Liver (tissue), 9 donors: ENCODE data around the gene CIB2. TPM values are rescaled to one million over a fixed set of nuclear protein-coding genes. Genes with fewer than 3 reads are reported as not detected.
"Not testable (repeated sequence)": the region's sequence is repeated elsewhere in the genome, so short reads cannot be mapped to it uniquely, and the experiment has no call there.

Experiments used
- DNase-seq: peaks from one replicate; pipeline ENCODE4 v3.0.0-alpha.2; 2017; ENCODE audit warnings: low spot score
- H3K27ac ChIP-seq, 2 donors: one replicate each; pipeline ENCODE4 v1.7.0; 2013; ENCODE audit warnings: inconsistent platforms in 2 of 2, low read length in 2 of 2, control low read depth in 1 of 2, low read depth in 1 of 2, mild to moderate bottlenecking in 1 of 2
- H3K27me3 ChIP-seq, 4 donors: one replicate each; pipeline versions ENCODE4 v1.6.1 to v1.7.0; 2013; ENCODE audit warnings: low read length in 3 of 4, inconsistent platforms in 1 of 4, mild to moderate bottlenecking in 1 of 4, moderate library complexity in 1 of 4; ENCODE audit not compliant: control insufficient read depth in 4 of 4, insufficient read depth in 4 of 4
- H3K36me3 ChIP-seq, 4 donors: one replicate each; pipeline versions ENCODE4 v1.6.1 to v1.7.0; 2013; ENCODE audit warnings: low read length in 3 of 4, mild to moderate bottlenecking in 3 of 4, low read depth in 1 of 4, moderate library complexity in 1 of 4; ENCODE audit not compliant: control insufficient read depth in 4 of 4, insufficient read depth in 3 of 4
- H3K4me1 ChIP-seq, 4 donors: one replicate each; pipeline versions ENCODE4 v1.6.1 to v1.7.0; 2013; ENCODE audit warnings: low read length in 3 of 4, mild to moderate bottlenecking in 3 of 4, moderate library complexity in 1 of 4; ENCODE audit not compliant: control insufficient read depth in 4 of 4, insufficient read depth in 4 of 4
- H3K4me3 ChIP-seq, 3 donors: one replicate each; pipeline versions ENCODE4 v1.6.1 to v1.7.0; 2013; ENCODE audit warnings: low read length in 3 of 3, control low read depth in 1 of 3, low read depth in 1 of 3, mild to moderate bottlenecking in 1 of 3
- H3K9ac ChIP-seq, 2 donors: one replicate each; pipeline ENCODE4 v1.7.0; 2013; ENCODE audit warnings: low read length in 2 of 2, mild to moderate bottlenecking in 2 of 2, moderate library complexity in 2 of 2, control low read depth in 1 of 2, low read depth in 1 of 2
- H3K9me3 ChIP-seq, 4 donors: one replicate each; pipeline versions ENCODE4 v1.6.1 to v1.7.0; 2013; ENCODE audit warnings: low read length in 3 of 4; ENCODE audit not compliant: control insufficient read depth in 4 of 4
- CTCF ChIP-seq: fragments of 150-350 bp; IDR thresholded peaks from 2 replicates; pipeline ENCODE4 v1.5.1; 2017; ENCODE audit warnings: improper control_type of control experiment, low read depth, low read length; ENCODE audit not compliant: missing input control
- EGR1 ChIP-seq, 2 donors: IDR thresholded peaks; 2 replicates each; pipeline ENCODE4 v1.6.1; 2016 to 2018; ENCODE audit warnings: antibody characterized with exemption in 2 of 2, low read depth in 2 of 2
- FOXA1 ChIP-seq: IDR thresholded peaks from 2 replicates; pipeline ENCODE4 v1.6.1; 2016; ENCODE audit warnings: antibody characterized with exemption
- HNF4A ChIP-seq, 2 donors: conservative IDR thresholded peaks; 2 replicates each; pipeline ENCODE4 v1.6.1; 2016; ENCODE audit warnings: antibody characterized with exemption in 2 of 2, mild to moderate bottlenecking in 2 of 2
- JUND ChIP-seq, 2 donors: IDR thresholded peaks; 2 replicates each; pipeline ENCODE4 v1.6.1; 2016; ENCODE audit warnings: antibody characterized with exemption in 2 of 2
- RAD21 ChIP-seq, 2 donors: IDR thresholded peaks; 2 replicates each; pipeline ENCODE4 v1.6.1; 2016; ENCODE audit warnings: antibody characterized with exemption in 2 of 2, mild to moderate bottlenecking in 2 of 2
- RXRA ChIP-seq, 2 donors: IDR thresholded peaks; 2 replicates each; pipeline ENCODE4 v1.6.1; 2017 to 2018; ENCODE audit warnings: antibody characterized with exemption in 2 of 2, mild to moderate bottlenecking in 1 of 2
- SP1 ChIP-seq: IDR thresholded peaks from 2 replicates; pipeline ENCODE4 v1.6.1; 2018; ENCODE audit warnings: antibody characterized with exemption, mild to moderate bottlenecking
- YY1 ChIP-seq: IDR thresholded peaks from 2 replicates; pipeline ENCODE4 v1.6.1; 2016; ENCODE audit warnings: antibody characterized with exemption, mild to moderate bottlenecking
- ZBTB33 ChIP-seq: IDR thresholded peaks from 2 replicates; pipeline ENCODE4 v1.6.1; 2016; ENCODE audit warnings: antibody characterized with exemption
- WGBS: extraction: QIAGEN DNeasy Blood & Tissue Kit; methylation state at CpG from one replicate; pipeline ENCODE4 v1.1.7; 2013; 5-methylcytosine and 5-hydroxymethylcytosine counted together
- polyA plus RNA-seq, 2 donors: library from polyadenylated mRNA; stranded (reverse) in 1 of 2; unstranded in 1 of 2; fragments of 200-250 nt in 1 of 2; fragments of >200 nt in 1 of 2; fragmentation: Nextera tagmentation in 1 of 2; extraction: Ambion mirVana in 1 of 2; gene quantifications; one replicate each; pipeline versions ENCODE4 v1.2.1 to v1.2.3, GENCODE V29; 2013 to 2015
- total RNA-seq, 2 donors: library from RNA; depleted of rRNA; stranded (reverse); fragments of >200 nt; gene quantifications; one replicate each; pipeline ENCODE4 v1.2.3, GENCODE V29; 2014
- TF ChIP-seq, protein P1 (sequence below): IDR thresholded peaks from 2 replicates; pipeline ENCODE4 v1.6.1; 2016; ENCODE audit warnings: antibody characterized with exemption
- donor health status: healthy.
- donor health status: healthy.
- donor health status: healthy.
- donor health status: healthy.
- donor health status: healthy.

Gene CIB2
- total and polyA plus RNA-seq, 4 donors, result 0.25 to 2.2 (median 0.53) TPM

- TF ChIP-seq ZBTB33 (no peak), JUND (IDR thresholded peaks at IDR 0.05) (no peak), EGR1 (IDR thresholded peaks at IDR 0.05; ENCODE audit: low read depth in 2 of 2) (no peak), FOXA1 (no peak), HNF4A (conservative IDR thresholded peaks at IDR 0.05) (no peak), RXRA (IDR thresholded peaks at IDR 0.05) (no peak), YY1 (no peak), SP1 (no peak)
Observed at GRCh38 chr15:78155355-78155939, 24.2 kb upstream of the CIB2 start (continued).

- no peak for DNase-seq
- Histone ChIP-seq H3K9ac (no peak overlapping the region), H3K27ac (no peak overlapping the region), H3K36me3 (peaks cover 2 to 8% (median 5%) of the 10 kb centered on the region in 4 donors), H3K9me3 (no peaks in the 10 kb centered on the region), H3K4me1 (peaks cover 4 to 11% (median 6%) of the 10 kb centered on the region in 4 donors), H3K27me3 (no peaks in the 10 kb centered on the region), H3K4me3 (no peak overlapping the region)
- WGBS, result 94% methylated on average over 3 of the region's 3 CpGs
- TF ChIP-seq, protein P1, sequence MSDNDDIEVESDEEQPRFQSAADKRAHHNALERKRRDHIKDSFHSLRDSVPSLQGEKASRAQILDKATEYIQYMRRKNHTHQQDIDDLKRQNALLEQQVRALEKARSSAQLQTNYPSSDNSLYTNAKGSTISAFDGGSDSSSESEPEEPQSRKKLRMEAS, result no peak
- no peak for TF ChIP-seq CTCF
- no peak for TF ChIP-seq RAD21 (IDR thresholded peaks at IDR 0.05)
- no peak for TF ChIP-seq YY1
Observed at GRCh38 chr15:78154955-78155354, 23.7 kb upstream of the CIB2 start.

GRCh38 chr15:78151075-78151474 is 19.8 kb upstream of the CIB2 start:
- whole genome bisulfite sequencing, result 98% methylated on average over 8 of the region's 8 CpGs
- H3K9ac ChIP-seq, H3K27me3 ChIP-seq, DNase-seq, H3K27ac ChIP-seq, H3K36me3 ChIP-seq, H3K4me3 ChIP-seq, H3K9me3 ChIP-seq: not testable (repeated sequence)
- peaks cover 4 to 21% (median 8%) of the 10 kb centered on the region in 4 donors for H3K4me1 ChIP-seq
